ENCODE data around the gene PXN. TPM values are rescaled to one million over a fixed set of nuclear protein-coding genes. Genes with fewer than 3 reads are reported as not detected.

Gene PXN
- polyA plus RNA-seq, 1 donor from 2014 or later: 5.9 TPM

DNA sequence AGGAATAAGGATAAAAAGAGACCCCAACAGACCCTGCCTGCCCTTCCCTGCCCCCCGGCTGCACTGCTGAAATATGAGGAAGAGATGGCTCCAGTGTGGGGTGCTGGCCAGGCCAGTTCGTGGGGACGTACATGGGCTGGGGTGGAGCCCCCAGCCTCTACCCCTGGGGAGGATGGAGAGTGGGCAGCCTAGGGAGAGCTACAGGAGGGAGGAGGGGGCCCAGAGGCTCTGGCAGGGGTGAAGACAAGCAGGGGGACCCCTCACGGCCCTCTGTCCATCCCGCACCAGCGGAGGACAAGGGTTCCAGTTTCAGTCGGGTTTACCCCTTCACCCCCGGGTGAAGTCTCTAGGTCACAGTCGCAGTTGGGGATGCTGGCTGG lies 53.6 kb downstream of the PXN start:
- Histone ChIP-seq H3K9ac (ENCODE audit: low read length) (no peak overlapping the region), H3K4me2 (ENCODE audit: low read length) (no peak overlapping the region), H3K4me3 (ENCODE audit: low read length) (no peak overlapping the region), H3F3A (ENCODE audit: insufficient read depth, low read length, poor library complexity, severe bottlenecking) (no peaks in the 10 kb centered on the region), H3K9me2 (ENCODE audit: insufficient read depth, low read length) (no peaks in the 10 kb centered on the region), H3K27me3 (ENCODE audit: insufficient read depth, low read depth, low read length) (no peaks in the 10 kb centered on the region), H3K36me3 (ENCODE audit: insufficient read depth, low read length) (no peaks in the 10 kb centered on the region), H4K20me1 (ENCODE audit: insufficient read depth) (no peaks in the 10 kb centered on the region), H3K79me2 (replicated peaks; ENCODE audit: insufficient read depth, low read length) (no peaks in the 10 kb centered on the region), H2AFZ (ENCODE audit: low read depth, low read length) (no peak overlapping the region), H3K27ac (ENCODE audit: low read length) (no peak overlapping the region), H3K9me3 (ENCODE audit: low read length) (no peaks in the 10 kb centered on the region)
- TF ChIP-seq, protein P1, sequence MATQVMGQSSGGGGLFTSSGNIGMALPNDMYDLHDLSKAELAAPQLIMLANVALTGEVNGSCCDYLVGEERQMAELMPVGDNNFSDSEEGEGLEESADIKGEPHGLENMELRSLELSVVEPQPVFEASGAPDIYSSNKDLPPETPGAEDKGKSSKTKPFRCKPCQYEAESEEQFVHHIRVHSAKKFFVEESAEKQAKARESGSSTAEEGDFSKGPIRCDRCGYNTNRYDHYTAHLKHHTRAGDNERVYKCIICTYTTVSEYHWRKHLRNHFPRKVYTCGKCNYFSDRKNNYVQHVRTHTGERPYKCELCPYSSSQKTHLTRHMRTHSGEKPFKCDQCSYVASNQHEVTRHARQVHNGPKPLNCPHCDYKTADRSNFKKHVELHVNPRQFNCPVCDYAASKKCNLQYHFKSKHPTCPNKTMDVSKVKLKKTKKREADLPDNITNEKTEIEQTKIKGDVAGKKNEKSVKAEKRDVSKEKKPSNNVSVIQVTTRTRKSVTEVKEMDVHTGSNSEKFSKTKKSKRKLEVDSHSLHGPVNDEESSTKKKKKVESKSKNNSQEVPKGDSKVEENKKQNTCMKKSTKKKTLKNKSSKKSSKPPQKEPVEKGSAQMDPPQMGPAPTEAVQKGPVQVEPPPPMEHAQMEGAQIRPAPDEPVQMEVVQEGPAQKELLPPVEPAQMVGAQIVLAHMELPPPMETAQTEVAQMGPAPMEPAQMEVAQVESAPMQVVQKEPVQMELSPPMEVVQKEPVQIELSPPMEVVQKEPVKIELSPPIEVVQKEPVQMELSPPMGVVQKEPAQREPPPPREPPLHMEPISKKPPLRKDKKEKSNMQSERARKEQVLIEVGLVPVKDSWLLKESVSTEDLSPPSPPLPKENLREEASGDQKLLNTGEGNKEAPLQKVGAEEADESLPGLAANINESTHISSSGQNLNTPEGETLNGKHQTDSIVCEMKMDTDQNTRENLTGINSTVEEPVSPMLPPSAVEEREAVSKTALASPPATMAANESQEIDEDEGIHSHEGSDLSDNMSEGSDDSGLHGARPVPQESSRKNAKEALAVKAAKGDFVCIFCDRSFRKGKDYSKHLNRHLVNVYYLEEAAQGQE (IDR thresholded peaks at IDR 0.05; ENCODE audit: borderline replicate concordance): no peak
- TF ChIP-seq EP300 (conservative IDR thresholded peaks at IDR 0.05; ENCODE audit: poor library complexity, severe bottlenecking): no peak
- no peak for TF ChIP-seq RAD21 (conservative IDR thresholded peaks at IDR 0.05)
- TF ChIP-seq, protein P2, sequence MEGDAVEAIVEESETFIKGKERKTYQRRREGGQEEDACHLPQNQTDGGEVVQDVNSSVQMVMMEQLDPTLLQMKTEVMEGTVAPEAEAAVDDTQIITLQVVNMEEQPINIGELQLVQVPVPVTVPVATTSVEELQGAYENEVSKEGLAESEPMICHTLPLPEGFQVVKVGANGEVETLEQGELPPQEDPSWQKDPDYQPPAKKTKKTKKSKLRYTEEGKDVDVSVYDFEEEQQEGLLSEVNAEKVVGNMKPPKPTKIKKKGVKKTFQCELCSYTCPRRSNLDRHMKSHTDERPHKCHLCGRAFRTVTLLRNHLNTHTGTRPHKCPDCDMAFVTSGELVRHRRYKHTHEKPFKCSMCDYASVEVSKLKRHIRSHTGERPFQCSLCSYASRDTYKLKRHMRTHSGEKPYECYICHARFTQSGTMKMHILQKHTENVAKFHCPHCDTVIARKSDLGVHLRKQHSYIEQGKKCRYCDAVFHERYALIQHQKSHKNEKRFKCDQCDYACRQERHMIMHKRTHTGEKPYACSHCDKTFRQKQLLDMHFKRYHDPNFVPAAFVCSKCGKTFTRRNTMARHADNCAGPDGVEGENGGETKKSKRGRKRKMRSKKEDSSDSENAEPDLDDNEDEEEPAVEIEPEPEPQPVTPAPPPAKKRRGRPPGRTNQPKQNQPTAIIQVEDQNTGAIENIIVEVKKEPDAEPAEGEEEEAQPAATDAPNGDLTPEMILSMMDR (IDR thresholded peaks at IDR 0.05; ENCODE audit: poor library complexity, severe bottlenecking): no peak
- no peak for TF ChIP-seq SMC3 (conservative IDR thresholded peaks at IDR 0.05; ENCODE audit: poor library complexity)
- TF ChIP-seq EZH2 (IDR thresholded peaks at IDR 0.05; ENCODE audit: borderline replicate concordance, insufficient read depth, low read length, poor library complexity, severe bottlenecking): no peak
- TF ChIP-seq POLR2AphosphoS5 (IDR thresholded peaks at IDR 0.05): no peak
- no peak for TF ChIP-seq TAF1 (IDR thresholded peaks at IDR 0.05; ENCODE audit: low read depth)
- no peak for TF ChIP-seq MXI1 (conservative IDR thresholded peaks at IDR 0.05; ENCODE audit: poor library complexity, severe bottlenecking)

DNA sequence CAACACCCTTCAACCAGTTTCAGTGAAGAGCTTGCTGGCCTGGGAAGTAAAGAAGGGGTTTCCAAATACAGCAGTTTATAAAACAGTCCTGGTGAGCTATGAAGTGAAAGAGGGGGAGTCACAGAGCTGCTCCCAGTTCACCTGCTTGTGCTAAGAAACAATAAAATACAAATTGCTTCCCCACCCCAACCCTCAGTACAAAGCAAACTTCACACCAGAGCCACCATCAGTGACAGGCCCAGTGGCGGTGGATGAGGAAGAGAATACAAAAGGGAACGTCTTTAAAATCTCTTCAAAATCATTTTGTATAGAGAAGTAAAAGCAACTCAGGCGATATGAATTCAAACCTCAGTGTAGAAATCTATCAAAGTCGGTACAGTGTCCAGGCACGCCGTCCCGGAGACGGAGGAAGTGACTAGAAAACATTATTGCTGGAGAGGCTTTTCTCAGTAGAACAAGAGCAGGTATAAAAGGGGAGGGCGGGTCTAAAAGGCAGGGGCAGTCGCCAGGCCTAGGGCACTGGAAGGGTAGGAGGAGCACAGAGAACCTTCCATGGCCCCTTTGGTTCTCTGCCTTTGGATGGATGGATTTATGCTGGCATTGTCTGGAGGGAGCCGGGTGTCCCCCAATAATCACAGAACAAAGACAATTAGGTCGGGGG lies 54.2 kb downstream of the PXN start:
- H3K27me3 ChIP-seq (ENCODE audit: insufficient read depth, low read depth, low read length): no peaks in the 10 kb centered on the region
- TF ChIP-seq EZH2 (IDR thresholded peaks at IDR 0.05; ENCODE audit: borderline replicate concordance, insufficient read depth, low read length, poor library complexity, severe bottlenecking): no peak
- H3K9me3 ChIP-seq (ENCODE audit: low read length): no peaks in the 10 kb centered on the region
- H3K9me2 ChIP-seq (ENCODE audit: insufficient read depth, low read length): no peaks in the 10 kb centered on the region
- no peak overlapping the region for H3K4me2 ChIP-seq (ENCODE audit: low read length)
- no peak overlapping the region for H3K9ac ChIP-seq (ENCODE audit: low read length)
- no peaks in the 10 kb centered on the region for H3K79me2 ChIP-seq (replicated peaks; ENCODE audit: insufficient read depth, low read length)
- no peak overlapping the region for H3K27ac ChIP-seq (ENCODE audit: low read length)
- H2AFZ ChIP-seq (ENCODE audit: low read depth, low read length): no peak overlapping the region
- peaks cover 2% of the 10 kb centered on the region for H3K36me3 ChIP-seq (ENCODE audit: insufficient read depth, low read length)
- H3F3A ChIP-seq (ENCODE audit: insufficient read depth, low read length, poor library complexity, severe bottlenecking): no peaks in the 10 kb centered on the region
- H4K20me1 ChIP-seq (ENCODE audit: insufficient read depth): no peaks in the 10 kb centered on the region
- H3K4me3 ChIP-seq (ENCODE audit: low read length): no peak overlapping the region
